HT-29 (cell line): ENCODE data around the gene FOSL1. TPM values are rescaled to one million over a fixed set of nuclear protein-coding genes. Genes with fewer than 3 reads are reported as not detected.

ENCODE experiments used
- DNase-seq: peaks from one replicate; pipeline ENCODE4 v3.0.0-alpha.2; 2015; ENCODE audit warnings: low spot score
- total RNA-seq: library from RNA; depleted of rRNA; stranded (reverse); fragments of >200 nt; shearing (Covaris generic); gene quantifications from 2 replicates; pipeline ENCODE4 v1.2.3, GENCODE V29; 2014; rRNA removed

The FOSL1 gene
- 123 and 140 TPM in 2 replicates for total RNA-seq

DNA sequence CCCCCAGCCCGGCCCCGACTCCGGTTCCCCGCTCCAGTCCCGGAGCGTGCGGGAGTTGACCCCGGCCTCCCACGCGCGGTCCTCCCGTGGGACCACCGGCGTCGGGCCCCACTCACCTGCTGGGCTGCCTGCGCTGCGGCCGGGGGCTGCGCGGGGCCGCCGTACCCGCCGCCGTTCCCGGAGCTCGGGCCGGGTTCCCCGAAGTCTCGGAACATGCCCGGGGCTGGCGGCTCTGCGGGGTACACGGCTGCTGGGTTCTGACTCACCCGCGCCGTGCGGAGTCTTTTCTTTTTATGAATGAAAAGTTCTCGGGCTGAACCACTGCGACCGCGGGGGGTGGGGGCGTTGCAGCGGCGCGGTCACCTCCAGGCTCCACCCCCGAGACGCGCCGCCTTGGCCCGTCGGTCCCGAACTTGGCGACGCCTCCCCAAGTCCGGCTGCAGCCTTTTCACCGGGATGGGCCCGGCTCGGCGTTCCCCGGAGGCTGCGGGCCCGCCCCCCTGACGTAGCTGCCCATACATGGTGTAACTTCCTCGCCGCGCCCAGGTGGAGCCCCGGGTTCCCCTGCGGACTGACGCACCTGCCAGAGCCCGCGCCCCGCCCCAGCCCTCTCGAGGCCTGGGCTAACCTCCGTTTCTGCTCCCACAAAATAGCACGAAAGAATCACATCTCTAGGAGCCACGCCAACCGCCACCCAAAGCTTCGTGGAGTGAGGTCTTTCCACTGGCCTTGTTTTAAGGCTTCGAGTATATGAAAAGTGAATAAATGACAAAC lies at the start of gene FOSL1:
Gene FOSL1, minus strand, starts transcription at position 264 of the 774 bp plus-strand sequence. Its CDS starts 49 bp downstream, at position 215.
- DNase-seq: peak; percentile 98

DNA sequence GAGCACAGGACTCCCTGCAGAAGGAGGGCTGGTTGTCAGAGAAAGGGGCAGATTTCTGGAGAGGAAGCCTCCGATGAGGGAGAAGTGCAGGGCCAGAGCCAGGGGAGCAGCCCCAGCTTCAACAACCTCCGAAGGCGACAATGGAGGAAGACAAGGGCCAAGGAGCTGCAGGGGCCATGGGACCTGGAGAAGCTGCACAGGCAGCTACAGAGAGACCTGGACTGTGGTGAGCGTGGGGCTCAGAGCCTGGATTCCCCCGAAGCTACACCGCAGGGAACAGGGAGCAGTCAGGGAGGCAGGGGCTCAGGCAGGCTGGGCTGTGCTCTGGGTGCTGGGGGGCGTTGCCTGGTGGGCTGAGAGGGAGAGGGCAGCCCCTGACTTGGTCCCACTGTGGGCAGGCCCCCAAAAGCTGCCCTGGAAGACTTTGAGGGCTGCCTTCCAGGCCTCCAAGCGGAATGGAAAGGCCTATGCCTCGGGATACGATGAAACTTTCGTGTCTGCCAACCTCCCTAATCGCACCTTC lies 47.5 kb upstream of the FOSL1 start:
- no peak for DNase-seq

DNA sequence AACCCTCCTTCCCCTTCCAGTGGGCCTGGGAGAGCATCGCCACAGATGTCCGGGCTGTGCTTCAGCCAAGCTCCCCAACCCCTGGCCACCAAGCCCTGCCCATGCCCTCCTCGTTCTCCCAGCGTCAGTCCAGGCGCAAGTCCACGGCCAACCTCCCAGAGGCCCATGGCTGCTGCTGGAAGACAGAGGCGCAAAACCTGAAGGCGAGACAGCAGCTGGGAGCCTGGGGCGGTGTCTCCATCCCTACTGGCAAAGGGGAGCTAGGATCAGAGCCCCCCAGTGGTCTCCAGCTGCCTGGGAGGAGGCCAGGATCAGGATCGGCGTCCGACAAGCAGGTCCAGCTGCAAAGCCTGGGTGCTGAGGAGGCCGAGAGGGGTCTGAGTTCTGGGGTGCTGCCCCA lies 46.9 kb upstream of the FOSL1 start:
- no peak for DNase-seq

DNA sequence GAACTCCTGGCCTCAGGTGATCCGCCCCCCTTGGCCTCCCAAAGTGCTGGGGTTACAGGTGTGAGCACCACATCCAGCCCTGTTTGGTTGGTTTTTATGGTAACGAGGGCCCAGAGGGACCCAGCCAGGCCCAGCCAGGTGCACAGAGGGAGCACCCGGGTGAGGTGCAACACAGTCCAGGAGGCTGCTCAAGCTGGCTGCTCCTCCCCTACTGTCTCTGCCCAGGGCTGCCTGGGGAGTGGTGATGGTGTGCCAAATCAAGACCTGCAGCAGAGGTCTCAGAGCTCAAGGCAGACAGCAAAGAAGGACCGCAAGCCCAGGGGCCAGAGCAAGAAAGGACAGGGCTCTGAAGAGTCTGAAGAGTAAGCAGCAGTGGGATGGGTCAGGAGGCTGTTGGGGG lies 46.5 kb upstream of the FOSL1 start:
- no peak for DNase-seq

DNA sequence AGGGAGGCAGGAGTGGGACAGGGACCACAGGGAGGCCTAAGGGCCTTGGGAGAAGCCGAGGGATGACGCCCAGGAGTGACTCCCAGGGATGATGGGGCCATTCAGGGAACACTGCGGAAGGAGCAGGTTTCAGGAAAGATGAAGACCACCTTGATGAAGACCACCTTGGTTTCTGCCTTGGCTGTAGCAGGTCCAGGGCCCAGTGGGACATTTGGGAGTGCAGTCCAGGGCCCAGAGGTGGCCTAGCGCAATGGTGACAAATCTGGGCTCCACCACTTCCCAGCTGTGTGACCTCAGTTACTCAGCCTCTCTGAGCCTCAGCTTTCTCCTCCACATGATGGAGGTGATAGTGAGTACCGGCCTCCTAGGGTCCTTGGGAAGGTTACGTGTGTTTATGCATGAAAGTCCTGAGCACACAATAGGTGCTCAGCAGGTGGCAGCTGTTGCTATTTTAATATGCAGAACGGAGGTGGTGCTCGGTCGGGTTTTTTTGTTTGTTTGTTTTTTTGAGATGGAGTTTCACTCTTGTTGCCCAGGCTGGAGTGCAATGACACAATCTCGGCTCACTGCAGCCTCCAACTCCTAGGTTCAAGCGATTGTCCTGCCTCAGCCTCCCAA lies 45.9 kb upstream of the FOSL1 start:
- DNase-seq: no peak

DNA sequence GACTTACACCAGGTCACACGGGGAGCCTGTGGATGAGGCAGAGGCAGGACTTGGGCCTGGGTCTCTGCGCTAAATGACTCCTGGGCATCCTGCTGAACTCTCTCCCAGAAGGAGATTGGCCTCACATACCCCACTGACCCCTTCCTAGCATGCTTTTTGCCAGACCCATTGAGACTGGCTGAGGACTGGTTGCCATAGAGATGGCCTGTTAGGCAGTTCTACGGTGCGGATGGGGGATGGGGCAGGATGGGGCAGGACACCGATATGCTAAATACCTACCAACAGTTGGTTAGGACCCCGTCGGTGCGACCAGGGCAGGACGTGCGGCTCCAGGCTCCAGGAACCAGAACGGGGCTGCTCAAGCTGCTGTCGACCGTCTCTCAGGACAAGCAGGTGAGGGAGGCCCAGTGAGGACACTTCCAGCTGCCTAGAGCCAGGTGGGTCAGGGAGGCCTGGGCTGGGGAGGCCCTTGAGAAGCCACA lies 45.3 kb upstream of the FOSL1 start, which contains the start of gene TSGA10IP:
Gene TSGA10IP, plus strand, starts transcription at position 51 of the 482 bp plus-strand sequence. Its CDS starts 196 bp downstream, at position 247.
- DNase-seq: no peak

DNA sequence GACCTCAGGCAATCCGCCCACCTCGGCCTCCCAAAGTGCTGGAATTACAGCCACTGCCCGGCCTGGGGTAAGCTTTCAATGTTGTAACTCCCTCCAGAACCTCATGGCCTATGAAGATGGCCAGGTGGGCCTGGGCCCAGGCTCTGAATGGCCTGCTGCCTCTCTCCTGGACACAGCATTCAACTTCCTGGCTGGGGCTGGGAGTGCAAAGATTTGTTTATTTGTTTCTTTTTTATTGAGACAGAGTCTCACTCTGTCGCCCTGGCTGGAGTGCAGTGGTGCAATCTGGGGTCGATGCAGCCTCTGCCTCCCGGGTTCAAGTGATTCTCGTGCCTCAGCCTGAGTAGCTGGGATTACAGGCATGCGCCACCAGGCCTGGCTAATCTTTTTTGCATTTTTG lies 44.6 kb upstream of the FOSL1 start:
- DNase-seq: no peak

DNA sequence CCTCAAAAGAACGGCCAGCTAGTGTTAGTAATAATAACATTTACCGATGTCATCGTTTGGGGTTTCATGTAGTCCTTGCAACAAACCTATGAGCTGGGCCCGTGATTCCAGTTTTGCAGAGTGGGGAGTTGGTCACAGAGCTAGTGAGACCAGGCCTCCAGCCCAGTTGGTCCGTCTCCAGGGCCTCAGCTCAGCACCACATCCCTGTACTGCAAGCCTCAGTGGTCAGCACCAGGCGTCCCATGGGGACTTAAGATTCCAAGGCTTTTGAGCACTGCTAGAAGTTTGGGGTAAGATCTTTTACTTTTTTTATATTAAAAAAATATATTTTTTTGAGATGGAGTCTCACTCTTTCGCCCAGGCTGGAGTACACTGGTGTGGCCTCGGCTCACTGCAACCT lies 44.0 kb upstream of the FOSL1 start:
- no peak for DNase-seq

DNA sequence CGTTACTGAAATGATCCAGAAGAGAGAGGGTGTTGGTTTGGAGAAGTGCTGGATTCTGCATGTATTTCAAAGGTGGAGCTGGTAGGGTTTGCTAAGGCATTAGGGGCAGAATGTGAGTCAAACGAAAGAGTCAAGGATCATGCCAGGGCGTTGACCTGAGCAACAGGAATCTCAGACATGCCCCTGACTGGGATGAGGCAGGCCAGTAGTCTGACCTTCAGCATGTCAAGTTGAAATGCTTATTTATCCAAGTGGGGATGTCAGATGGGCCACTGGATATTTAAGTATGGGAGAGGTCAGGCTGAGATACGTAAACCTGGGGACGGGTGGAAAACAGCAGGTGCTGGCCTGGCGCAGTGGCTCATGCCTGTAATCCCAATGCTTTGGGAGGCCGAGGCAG lies 42.3 kb upstream of the FOSL1 start:
- no peak for DNase-seq

DNA sequence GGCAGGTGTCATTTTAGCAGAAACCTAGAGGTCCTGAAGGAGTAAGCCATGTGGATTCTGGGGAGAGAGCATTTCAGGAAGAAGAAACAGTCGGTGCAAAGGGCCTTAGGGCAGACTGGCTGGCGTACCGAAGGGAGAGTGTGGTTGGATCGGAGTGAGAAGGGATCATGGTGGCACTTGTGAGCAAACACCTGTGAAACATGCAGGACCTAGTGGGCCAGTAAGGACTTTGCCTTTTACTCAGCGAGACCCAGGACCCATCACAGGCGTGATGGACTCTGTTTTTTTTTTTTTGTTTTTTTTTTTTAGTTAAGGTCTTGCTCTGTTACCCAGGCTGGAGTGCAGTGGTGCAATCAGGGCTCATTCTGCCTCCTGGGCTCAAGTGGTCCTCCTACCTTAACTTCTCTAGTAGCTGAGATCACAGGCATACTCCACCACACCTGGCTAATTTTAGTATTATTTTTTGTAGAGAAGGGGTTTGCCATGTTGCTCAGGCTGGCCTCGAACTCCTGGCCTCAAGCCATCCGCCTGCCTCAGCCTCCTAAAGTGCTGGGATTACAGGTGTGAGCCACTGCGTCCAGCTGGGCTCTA lies 41.6 kb upstream of the FOSL1 start:
- no peak for DNase-seq

DNA sequence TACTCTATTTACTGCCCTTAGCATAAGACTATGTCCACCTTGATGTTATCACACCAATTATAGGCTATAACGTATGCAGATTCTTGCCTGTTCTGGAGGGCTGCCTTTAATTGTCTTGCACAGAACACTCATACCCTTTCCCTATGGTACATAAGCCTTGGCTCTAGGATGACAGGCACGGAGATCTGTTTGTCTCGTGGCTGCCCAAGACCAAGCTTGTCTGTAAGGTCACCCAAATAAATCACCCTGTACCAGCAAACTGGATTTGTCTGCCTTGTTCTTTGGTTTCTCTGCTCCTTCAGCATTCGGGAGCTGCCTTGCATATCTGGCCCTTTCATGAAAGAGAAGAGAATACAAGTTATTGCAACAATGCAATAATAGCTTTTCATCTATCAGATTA lies 37.6 kb upstream of the FOSL1 start:
- no peak for DNase-seq

DNA sequence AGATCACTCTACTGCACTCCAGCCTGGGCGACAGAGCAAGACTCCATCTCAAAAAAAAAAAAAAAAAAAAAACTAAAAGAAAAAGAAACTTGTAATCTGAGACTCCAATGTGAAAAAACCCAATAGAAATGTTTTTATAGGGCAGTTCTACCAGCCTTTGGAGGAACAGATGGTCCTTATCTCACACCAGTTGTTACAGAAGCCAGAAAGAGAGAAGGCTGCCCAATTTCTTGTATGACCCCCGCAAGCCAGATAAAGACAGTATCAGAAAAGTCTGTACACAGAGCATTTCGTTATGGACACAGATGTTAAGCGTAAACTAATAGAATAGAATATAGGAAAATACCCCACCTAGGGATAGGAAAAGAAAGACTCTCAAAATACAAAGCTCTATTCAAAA lies 33.8 kb upstream of the FOSL1 start:
- DNase-seq: no peak

DNA sequence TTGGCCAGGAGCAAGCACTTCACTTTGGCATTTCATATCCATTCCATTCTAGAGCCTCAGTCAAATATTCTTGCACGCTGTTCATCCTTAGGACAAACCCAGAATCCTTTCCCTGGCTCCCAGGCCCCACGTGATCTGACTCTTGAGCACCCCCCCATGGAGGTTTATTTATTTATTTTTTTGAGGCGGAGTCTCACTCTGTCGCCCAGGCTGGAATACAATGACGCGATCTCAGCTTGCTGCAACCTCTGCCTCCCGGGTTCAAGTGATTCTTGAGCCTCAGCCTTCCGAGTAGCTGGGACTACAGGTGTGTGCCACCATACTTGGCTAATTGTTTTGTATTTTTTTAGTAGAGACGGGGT lies 32.4 kb upstream of the FOSL1 start:
- DNase-seq: no peak

DNA sequence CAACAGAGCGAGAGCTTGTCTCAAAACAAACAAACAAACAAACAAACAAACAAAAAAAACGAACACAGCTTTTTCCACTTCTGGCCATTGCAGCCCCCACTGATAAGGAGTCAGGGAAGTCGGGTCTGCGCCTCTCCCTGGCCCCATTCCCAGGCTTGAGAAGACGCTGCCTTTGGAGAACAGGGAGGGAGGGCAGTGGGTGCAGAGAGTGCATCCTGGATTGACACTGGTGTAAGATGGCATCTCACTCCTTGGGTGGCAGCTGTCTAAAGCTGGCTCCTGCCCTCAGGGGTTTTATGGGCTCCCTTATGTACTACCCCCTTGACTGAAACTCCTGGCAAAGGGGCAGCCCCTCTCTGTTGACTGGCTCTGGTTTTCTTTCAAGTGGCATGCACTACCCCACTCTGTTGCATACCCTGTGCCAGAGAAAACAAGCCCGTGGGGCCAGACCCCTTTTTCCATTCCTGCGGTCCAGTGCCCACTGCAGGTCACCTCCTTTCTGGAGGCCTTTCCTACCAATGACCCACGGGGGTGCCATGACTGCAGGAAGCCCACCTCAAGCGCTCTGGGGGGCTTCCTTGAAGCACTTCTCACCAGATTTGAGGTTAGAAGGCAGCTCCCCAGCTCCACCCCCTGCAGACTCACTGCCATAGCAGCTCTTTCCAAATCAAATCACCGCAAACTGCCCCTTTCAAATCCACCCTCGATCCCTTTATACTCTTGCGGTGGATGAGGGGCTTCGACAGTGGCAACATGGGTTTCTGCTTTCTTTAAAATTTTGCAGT lies 31.8 kb upstream of the FOSL1 start:
- no peak for DNase-seq

DNA sequence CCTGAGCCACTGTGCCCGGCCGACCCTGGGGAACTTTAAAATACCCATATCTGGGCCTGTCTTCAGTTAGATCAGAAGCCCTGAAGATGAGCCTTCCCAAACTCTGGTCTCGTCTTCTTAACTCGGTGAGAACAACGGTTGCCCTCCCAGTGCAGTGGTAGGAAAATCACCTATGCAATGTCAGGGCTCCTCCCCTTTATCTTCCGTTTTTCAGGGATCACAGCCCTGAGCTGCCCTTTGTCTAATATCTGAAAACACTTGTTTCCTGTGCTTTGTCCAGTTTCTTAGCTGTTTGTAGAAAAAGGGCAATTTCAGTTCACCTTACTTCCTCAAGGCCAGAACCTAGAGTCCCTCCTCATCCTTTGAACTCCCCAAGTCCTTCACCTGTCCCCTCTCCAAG lies 28.5 kb upstream of the FOSL1 start:
- no peak for DNase-seq

DNA sequence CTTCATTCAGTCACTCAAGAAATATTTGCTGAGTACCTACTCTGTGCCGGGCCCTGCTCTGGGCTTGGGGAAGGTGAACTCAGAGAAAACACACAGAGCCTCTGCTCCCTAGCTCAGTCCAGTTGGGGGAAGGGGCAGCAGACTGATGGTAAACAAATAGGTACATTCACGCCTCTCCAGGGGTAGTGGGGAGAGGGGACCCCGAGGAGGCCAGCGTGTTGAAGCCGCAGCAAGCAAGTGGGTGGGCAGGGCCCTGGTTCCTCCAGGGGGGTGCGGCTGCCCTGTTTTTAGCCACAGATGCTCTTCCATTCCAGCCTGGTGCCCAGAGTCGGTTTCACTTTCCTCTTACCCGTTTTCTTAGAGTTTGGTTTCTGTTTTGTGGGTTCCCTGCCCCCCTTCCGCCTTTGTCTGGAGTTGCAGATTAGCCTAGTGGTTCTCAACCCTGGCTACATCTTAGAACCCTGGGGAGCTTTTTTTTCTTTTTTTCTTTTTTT lies 27.8 kb upstream of the FOSL1 start:
- DNase-seq: no peak

DNA sequence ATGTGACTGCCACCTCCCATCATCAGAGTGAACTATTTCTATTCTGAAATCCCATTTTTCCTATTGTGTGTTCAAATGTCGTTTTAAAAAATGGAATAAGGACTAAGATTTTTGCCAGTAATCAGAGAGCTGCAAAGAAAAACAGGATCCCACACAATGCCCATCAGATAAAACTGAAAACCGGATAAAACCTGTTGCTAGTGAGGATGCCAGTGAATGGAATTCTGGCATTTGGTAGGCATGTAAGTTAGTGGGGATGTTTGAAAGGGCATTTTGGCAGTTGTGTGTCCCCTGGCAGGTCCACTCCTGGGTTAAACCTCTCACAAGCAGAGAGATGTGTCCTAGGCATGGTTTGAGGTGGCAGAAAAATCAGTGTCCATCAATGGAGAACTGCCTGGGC lies 25.2 kb upstream of the FOSL1 start:
- DNase-seq: no peak

DNA sequence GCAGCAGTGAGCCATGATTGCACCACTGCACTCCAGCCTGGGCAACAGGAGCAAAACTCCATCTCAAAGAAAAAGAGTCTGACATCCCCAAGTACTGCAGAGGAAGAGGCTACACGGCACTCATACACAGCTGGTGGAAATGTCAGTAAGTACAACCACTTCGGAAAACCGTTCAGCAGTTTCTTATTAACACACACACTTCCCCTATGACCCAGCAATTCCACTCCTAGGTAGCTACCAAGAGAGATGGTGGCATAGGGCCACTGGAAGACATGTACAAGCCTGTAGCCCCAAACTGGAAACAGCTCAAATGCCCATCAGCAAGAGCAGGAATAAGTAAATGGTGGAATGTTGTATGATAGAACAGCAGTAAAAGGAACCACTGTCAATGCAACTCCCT lies 22.4 kb upstream of the FOSL1 start:
- DNase-seq: no peak

DNA sequence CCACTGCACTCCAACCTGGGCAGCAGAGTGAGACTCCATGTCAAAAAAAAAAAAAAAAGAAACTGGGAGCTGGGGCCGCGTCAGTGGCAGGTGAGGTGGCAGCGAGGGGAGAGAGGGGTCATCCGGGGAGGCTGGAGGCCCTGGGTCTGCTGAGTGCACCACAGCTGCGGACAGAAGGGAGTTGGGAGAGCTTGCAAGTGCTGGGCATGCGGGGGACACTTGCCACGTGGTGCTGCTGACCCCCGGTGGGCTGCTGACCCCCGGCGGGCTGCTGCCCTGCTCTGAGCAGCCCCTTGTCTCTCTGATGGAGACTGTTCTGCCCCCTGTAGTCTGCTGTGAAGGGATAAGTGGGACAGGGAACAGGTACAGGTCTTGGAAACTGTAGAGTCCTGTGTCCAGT lies 21.7 kb upstream of the FOSL1 start:
- DNase-seq: no peak

DNA sequence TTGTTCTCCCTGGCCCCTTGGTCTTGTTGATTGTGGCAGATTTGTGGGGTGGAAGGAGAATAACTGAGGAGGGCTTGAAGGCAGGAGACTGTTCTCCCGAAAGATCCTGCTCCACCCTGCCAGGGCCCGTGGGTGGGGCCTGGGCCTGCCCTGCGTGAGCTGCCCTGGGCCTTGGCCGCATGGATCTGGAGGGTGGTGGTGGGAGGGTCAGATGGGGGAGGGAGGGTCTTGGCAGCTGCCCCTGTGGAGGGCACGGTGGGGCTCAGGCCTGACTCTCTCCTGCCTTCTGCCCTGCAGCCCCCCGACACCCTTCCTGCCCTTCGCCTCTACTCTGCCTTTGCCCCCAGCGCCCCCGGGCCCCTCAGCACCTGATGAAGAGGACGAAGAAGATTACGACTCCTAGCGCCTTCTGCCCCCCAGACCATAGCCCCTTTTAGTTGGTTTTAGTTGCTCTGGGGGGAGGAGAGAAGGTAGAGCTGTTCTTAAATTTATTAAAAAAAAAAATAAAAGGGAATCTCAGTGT lies 20.9 kb upstream of the FOSL1 start:
- DNase-seq: no peak

DNA sequence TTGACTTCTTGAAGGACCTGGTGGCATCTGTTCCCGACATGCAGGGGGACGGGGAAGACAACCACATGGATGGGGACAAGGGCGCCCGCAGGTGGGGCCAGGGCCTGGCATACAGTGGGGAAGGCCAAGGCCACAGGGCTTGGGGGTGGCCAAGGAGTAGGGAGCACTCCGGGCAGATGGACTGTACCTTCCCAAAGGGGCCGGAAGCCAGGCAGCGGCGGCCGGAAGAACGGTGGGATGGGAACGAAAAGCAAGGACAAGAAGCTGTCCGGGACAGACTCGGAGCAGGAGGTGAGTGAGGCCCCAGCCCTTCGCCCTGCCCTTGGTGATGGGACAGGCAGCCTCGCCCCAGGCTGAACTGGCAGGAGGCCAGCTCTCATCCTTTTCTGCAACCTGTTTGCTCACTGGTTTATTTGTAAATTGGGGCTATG lies 20.2 kb upstream of the FOSL1 start:
- DNase-seq: no peak
